ENCODE data around the gene TMEM132C. TPM values are rescaled to one million over a fixed set of nuclear protein-coding genes. Genes with fewer than 3 reads are reported as not detected.

Gene TMEM132C
- total and polyA plus RNA-seq, 2 donors (not counting 1 experiment from before 2014, with no cell fraction given): not detected

DNA sequence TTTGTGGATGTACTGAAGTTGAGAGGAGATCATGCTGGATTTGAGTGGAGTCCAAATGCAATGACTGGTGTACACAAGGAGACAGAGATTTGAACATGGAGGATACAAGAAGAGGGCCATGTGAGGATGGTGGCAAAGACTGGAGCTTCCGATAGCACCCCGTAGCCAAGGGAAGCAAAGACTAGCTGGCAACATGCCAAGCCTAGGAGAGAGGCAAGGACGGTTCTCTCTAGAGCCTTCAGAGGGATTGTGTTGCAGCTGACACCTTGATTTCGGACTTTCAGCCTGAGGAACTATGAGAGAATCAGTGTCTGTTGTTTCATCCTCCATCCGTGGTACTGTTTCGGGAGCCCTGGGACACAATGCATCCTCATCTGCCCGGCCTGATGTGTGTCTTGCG, 354.3 kb downstream of the TMEM132C start:
- intact Hi-C loops (cut with micrococcal nuclease): no loop called here
- Mint-ChIP-seq H3K9me3 (ENCODE audit: insufficient read depth) (no peaks in the 10 kb centered on the region), H3K4me1 (no peaks in the 10 kb centered on the region)

DNA sequence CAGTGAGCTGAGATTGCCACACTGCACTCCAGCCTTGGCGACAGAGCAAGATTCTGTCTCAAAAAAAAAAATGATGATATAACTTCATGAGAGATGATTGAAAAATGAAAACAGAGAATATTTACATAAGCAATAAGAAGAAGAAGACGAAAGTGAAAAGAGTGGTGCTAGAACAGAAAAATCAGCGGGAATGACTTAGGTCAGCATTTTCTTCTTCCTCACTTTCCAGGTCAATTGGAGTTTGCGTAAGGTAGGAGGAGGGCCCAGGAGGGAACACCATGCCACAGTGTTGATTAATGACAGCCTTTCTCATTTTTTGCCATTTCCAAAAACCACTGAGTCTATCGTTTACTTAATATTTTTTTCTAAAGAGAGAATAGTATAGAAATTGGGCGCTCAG, 356.8 kb downstream of the TMEM132C start:
- H3K4me1 Mint-ChIP-seq: no peaks in the 10 kb centered on the region
- no peaks in the 10 kb centered on the region for H4K20me1 ChIP-seq (ENCODE audit: control insufficient read depth, insufficient read depth, low read length, poor library complexity, severe bottlenecking)
- no peak overlapping the region for H3K27ac ChIP-seq (ENCODE audit: low read length in 2 of 2)
- no peaks in the 10 kb centered on the region for H3K27me3 ChIP-seq (replicated peaks in 1 of 4; ENCODE audit: control extremely low read depth in 1 of 4, control insufficient read depth in 3 of 4, insufficient read depth in 4 of 4, low read length in 3 of 4)
- no peak overlapping the region for H3K4me3 Mint-ChIP-seq
- ChIA-PET CTCF (no interaction called here), POLR2A (no interaction called here)
- no peaks in the 10 kb centered on the region for H3K27me3 Mint-ChIP-seq
- no peaks in the 10 kb centered on the region for H3K9me3 Mint-ChIP-seq (ENCODE audit: insufficient read depth)
- intact Hi-C loops (cut with micrococcal nuclease): no loop called here
- TF ChIP-seq, protein P1, sequence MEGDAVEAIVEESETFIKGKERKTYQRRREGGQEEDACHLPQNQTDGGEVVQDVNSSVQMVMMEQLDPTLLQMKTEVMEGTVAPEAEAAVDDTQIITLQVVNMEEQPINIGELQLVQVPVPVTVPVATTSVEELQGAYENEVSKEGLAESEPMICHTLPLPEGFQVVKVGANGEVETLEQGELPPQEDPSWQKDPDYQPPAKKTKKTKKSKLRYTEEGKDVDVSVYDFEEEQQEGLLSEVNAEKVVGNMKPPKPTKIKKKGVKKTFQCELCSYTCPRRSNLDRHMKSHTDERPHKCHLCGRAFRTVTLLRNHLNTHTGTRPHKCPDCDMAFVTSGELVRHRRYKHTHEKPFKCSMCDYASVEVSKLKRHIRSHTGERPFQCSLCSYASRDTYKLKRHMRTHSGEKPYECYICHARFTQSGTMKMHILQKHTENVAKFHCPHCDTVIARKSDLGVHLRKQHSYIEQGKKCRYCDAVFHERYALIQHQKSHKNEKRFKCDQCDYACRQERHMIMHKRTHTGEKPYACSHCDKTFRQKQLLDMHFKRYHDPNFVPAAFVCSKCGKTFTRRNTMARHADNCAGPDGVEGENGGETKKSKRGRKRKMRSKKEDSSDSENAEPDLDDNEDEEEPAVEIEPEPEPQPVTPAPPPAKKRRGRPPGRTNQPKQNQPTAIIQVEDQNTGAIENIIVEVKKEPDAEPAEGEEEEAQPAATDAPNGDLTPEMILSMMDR (IDR thresholded peaks at IDR 0.05): no peak
- no peak for TF ChIP-seq EZH2 (IDR thresholded peaks at IDR 0.05; ENCODE audit: borderline replicate concordance, insufficient read depth, low read depth, low read length, poor library complexity, severe bottlenecking)
- no peaks in the 10 kb centered on the region for H3K4me1 ChIP-seq (ENCODE audit: control insufficient read depth in 2 of 2, insufficient read depth in 2 of 2, low read length in 2 of 2)
- H3K27ac Mint-ChIP-seq: no peak overlapping the region
- peaks cover 0 to 10% (median 0%) of the 10 kb centered on the region in 3 donors for H3K9me3 ChIP-seq (ENCODE audit: control extremely low read depth in 1 of 3, control insufficient read depth in 2 of 3, insufficient read depth in 1 of 3, low read length in 2 of 3)
- 90% methylated on average over 2 of the region's 6 CpGs for WGBS (ENCODE audit: insufficient coverage)
- no peaks in the 10 kb centered on the region for H3K36me3 ChIP-seq (replicated peaks in 1 of 2; ENCODE audit: control extremely low read depth in 1 of 2, control insufficient read depth in 1 of 2, extremely low read depth in 1 of 2, insufficient read depth in 2 of 2, low read length in 1 of 2)
- no peaks in the 10 kb centered on the region for H3K79me2 ChIP-seq (ENCODE audit: control insufficient read depth, insufficient read depth, low read length)
- DNase-seq (no peak), ATAC-seq (ENCODE audit: low read depth) (no peak)
- no peak overlapping the region for H3K4me2 ChIP-seq (replicated peaks; ENCODE audit: low read depth, low read length, poor library complexity, severe bottlenecking)
- no peak overlapping the region for H3K9ac ChIP-seq (ENCODE audit: low read length)
- no peak overlapping the region for H2AFZ ChIP-seq (ENCODE audit: insufficient read depth, low read depth, low read length, poor library complexity, severe bottlenecking)
- H3K4me3 ChIP-seq (ENCODE audit: control extremely low read depth in 1 of 5, extremely low read depth in 1 of 5, insufficient read depth in 1 of 5, low read depth in 2 of 5, low read length in 4 of 5): no peak overlapping the region

More for the DNA sequence above, 354.3 kb downstream of the TMEM132C start:
- no peak overlapping the region for H3K4me3 ChIP-seq (ENCODE audit: control extremely low read depth in 1 of 5, extremely low read depth in 1 of 5, insufficient read depth in 1 of 5, low read depth in 2 of 5, low read length in 4 of 5)
- H2AFZ ChIP-seq (ENCODE audit: insufficient read depth, low read depth, low read length, poor library complexity, severe bottlenecking): no peak overlapping the region
- Mint-ChIP-seq H3K27ac (no peak overlapping the region), H3K4me3 (no peak overlapping the region), H3K27me3 (no peaks in the 10 kb centered on the region)
- no peaks in the 10 kb centered on the region for H3K27me3 ChIP-seq (replicated peaks in 1 of 4; ENCODE audit: control extremely low read depth in 1 of 4, control insufficient read depth in 3 of 4, insufficient read depth in 4 of 4, low read length in 3 of 4)
- H3K9me3 ChIP-seq (ENCODE audit: control extremely low read depth in 1 of 3, control insufficient read depth in 2 of 3, insufficient read depth in 1 of 3, low read length in 2 of 3): peaks cover 0 to 5% (median 0%) of the 10 kb centered on the region in 3 donors
- no peaks in the 10 kb centered on the region for H3K36me3 ChIP-seq (replicated peaks in 1 of 2; ENCODE audit: control extremely low read depth in 1 of 2, control insufficient read depth in 1 of 2, extremely low read depth in 1 of 2, insufficient read depth in 2 of 2, low read length in 1 of 2)
- no peak overlapping the region for H3K9ac ChIP-seq (ENCODE audit: low read length)
- H3K4me1 ChIP-seq (ENCODE audit: control insufficient read depth in 2 of 2, insufficient read depth in 2 of 2, low read length in 2 of 2): no peaks in the 10 kb centered on the region
- no peaks in the 10 kb centered on the region for H4K20me1 ChIP-seq (ENCODE audit: control insufficient read depth, insufficient read depth, low read length, poor library complexity, severe bottlenecking)
- DNase-seq: no peak
- ChIA-PET CTCF (no interaction called here), POLR2A (no interaction called here)
- ATAC-seq (ENCODE audit: low read depth): no peak
- TF ChIP-seq EZH2 (IDR thresholded peaks at IDR 0.05; ENCODE audit: borderline replicate concordance, insufficient read depth, low read depth, low read length, poor library complexity, severe bottlenecking): no peak
- TF ChIP-seq, protein P1 (IDR thresholded peaks at IDR 0.05): no peak
- no peak overlapping the region for H3K4me2 ChIP-seq (replicated peaks; ENCODE audit: low read depth, low read length, poor library complexity, severe bottlenecking)
- no peak overlapping the region for H3K27ac ChIP-seq (ENCODE audit: low read length in 2 of 2)
- 93% methylated on average over 8 of the region's 8 CpGs for WGBS (ENCODE audit: insufficient coverage)
- H3K79me2 ChIP-seq (ENCODE audit: control insufficient read depth, insufficient read depth, low read length): no peaks in the 10 kb centered on the region

Data from B cell (primary cell).